Fibroblast of pulmonary artery (primary cell): Measurements from ENCODE around the gene SYNGR2.

Experiments
- DNase-seq: peaks from one replicate; pipeline ENCODE4 v3.0.0-alpha.2; 2010; ENCODE audit warnings: low read depth
- H3K4me3 ChIP-seq: replicated peaks from 2 replicates; pipeline ENCODE4 v1.5.1; 2011; ENCODE audit warnings: low read depth, mild to moderate bottlenecking, control low read depth, low read length, moderate library complexity
- CTCF ChIP-seq: IDR thresholded peaks from 2 replicates; pipeline ENCODE4 v1.5.1; 2011; ENCODE audit warnings: mild to moderate bottlenecking, control low read depth, low read length, inconsistent platforms; ENCODE audit errors: missing control alignments

SYNGR2 gene

DNA sequence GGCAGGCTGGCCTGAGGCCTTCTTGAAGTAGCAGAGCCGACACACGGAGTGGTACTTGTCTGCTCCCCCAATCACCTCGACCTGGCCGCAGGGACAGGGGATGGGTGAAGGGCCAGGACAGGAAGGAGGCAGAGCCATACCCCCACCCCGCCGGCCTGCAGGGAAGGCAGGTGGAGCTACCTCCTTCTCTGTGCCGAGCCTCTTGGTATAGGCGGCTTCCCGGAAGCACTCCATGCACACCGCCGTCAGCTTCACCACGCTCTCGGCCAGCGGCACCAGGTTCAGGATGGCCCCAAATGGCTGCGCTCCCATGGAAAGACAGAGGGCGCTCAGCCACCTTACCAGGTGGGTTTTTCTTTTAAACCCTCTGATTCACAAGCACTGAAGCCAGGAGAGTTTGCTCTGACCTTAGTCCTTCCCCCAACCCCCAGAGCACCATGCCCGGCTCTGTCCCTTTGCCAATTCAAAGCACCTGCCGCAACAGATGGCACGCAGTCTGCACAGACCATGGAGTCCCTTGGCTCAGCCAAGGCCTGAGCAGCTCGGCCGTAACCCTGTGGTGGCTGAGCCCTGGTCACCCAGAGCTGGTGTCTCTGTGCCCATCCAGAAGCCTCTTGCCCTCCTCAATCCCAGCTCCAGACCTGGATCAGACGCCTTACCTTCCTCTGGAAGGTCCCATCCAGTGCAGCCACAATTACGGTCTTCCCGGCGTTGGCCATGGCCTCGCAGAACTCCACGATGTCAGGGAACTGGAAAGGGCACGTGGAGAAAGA, 6.7 kb downstream of the SYNGR2 start:
- DNase-seq, result no peak
- no peak overlapping the region for H3K4me3 ChIP-seq
- TF ChIP-seq CTCF, result no peak

DNA sequence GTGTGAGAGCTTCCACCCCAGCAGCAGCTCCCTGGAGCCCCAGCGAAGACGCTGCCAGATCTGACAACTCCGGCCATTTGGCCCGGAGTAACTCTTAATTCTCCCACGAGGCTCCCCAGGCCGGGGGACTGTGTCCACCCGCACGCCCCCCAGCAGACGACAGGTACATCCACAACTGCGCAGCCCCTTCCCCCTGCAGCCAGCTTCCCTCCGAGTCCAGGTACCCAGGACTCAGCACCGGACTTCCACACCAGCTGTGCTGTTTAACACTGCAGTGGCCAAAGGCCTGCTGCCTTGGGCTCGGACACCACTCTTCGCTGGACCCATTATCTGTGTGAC, 7.2 kb downstream of the SYNGR2 start:
- no peak for TF ChIP-seq CTCF
- H3K4me3 ChIP-seq, result no peak overlapping the region
- DNase-seq, result no peak

- H3K4me3 ChIP-seq, result no peak overlapping the region
- peak; percentile 51 for DNase-seq
- peak; percentile 87 for TF ChIP-seq CTCF
Measured at GRCh38 chr17:78176548-78177025, 8.2 kb downstream of the SYNGR2 start.

- no peak overlapping the region for H3K4me3 ChIP-seq
- TF ChIP-seq CTCF, result no peak
- DNase-seq, result peak; percentile 51
Measured at GRCh38 chr17:78179372-78179771, 11.0 kb downstream of the SYNGR2 start.

DNA sequence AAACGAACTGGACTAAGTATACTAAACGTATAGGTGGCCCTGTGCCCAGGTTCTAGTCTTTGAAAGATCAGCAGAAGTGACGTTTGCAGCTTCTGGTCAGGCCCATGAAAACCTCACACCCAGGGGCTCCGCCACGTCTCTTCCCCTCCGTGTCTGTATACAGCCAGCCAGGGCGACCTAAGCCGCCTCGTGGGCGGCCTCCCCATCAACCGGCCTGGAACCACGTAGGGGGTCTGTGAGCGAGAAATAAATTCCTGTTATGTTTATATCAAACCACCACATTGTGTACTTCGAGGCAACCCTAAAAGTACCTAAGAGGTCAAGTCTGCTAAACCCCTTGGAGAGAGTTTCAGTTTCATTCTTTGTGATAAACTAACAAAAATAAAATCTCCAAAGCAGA, 11.7 kb downstream of the SYNGR2 start:
- no peak overlapping the region for H3K4me3 ChIP-seq
- DNase-seq, result no peak
- TF ChIP-seq CTCF, result no peak

GRCh38 chr17:78180508-78180907, 12.1 kb downstream of the SYNGR2 start:
- TF ChIP-seq CTCF, result no peak
- no peak for DNase-seq
- no peak overlapping the region for H3K4me3 ChIP-seq

DNA sequence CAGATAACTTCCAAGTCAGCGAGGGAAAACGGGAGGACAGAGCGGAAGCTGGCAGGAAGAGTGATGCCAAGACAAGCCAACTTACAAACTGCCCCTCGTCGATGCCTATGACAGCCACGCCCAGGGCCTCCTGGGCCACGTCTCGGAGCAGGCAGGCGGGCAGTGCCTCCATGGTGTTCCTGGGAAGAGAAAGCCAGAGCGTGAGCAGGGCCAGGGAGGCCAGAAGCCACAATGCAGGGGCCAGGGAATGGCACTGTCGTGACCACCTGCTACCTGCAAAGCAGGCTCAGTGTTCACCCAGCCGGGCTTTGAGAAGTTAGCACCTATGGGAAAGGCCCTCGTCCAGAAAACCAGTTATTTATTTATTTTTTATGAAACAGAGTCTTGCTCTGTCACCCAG, 14.1 kb downstream of the SYNGR2 start:
- no peak overlapping the region for H3K4me3 ChIP-seq
- TF ChIP-seq CTCF, result no peak
- DNase-seq, result no peak
